ENCODE results near the gene ECM1.

ECM1 gene

DNA sequence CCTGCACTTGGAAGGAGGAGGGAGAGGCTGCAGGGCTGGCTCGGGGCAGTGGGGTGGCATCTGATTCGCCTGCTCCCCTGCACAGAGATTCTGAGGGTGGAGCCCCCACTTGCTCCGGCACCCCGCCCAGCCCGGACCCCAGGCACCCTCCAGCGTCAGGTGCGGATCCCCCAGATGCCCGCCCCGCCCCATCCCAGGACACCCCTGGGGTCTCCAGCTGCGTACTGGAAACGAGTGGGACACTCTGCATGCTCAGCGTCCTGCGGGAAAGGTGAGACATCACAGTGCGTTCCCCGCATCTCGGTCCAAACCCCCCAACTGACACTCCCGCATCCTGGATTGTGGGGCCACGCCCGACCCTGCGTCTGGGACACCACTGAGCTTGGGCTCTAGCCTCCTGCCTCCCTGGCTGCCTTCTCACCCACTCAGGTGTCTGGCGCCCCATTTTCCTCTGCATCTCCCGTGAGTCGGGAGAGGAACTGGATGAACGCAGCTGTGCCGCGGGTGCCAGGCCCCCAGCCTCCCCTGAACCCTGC is 49.2 kb downstream of the ECM1 start:
- Histone ChIP-seq H3K27ac (no peak overlapping the region), H3K36me3 (ENCODE audit: insufficient read depth) (no peaks in the 10 kb centered on the region), H3K79me2 (ENCODE audit: insufficient read depth, low read depth) (0 out of 2 replicates have a peak, but pooled peaks cover 7% of the 10 kb centered on the region), H3K9ac (no peak overlapping the region), H3K4me2 (no peak overlapping the region), H3K4me1 (ENCODE audit: low read depth, poor library complexity, severe bottlenecking) (peaks cover 14% of the 10 kb centered on the region), H4K20me1 (ENCODE audit: insufficient read depth) (no peaks in the 10 kb centered on the region), H3K27me3 (ENCODE audit: insufficient read depth, low read depth) (no peaks in the 10 kb centered on the region; the same call in 1 of the 2 replicates), H2AFZ (ENCODE audit: low read depth) (no peak overlapping the region), H3K4me3 (IDR thresholded peaks at IDR 0.05; ENCODE audit: insufficient read depth, low read depth, low read length) (no peak overlapping the region)
- TF ChIP-seq, protein P1, sequence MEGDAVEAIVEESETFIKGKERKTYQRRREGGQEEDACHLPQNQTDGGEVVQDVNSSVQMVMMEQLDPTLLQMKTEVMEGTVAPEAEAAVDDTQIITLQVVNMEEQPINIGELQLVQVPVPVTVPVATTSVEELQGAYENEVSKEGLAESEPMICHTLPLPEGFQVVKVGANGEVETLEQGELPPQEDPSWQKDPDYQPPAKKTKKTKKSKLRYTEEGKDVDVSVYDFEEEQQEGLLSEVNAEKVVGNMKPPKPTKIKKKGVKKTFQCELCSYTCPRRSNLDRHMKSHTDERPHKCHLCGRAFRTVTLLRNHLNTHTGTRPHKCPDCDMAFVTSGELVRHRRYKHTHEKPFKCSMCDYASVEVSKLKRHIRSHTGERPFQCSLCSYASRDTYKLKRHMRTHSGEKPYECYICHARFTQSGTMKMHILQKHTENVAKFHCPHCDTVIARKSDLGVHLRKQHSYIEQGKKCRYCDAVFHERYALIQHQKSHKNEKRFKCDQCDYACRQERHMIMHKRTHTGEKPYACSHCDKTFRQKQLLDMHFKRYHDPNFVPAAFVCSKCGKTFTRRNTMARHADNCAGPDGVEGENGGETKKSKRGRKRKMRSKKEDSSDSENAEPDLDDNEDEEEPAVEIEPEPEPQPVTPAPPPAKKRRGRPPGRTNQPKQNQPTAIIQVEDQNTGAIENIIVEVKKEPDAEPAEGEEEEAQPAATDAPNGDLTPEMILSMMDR (conservative IDR thresholded peaks at IDR 0.05; ENCODE audit: low read depth, low read length): no peak

DNA sequence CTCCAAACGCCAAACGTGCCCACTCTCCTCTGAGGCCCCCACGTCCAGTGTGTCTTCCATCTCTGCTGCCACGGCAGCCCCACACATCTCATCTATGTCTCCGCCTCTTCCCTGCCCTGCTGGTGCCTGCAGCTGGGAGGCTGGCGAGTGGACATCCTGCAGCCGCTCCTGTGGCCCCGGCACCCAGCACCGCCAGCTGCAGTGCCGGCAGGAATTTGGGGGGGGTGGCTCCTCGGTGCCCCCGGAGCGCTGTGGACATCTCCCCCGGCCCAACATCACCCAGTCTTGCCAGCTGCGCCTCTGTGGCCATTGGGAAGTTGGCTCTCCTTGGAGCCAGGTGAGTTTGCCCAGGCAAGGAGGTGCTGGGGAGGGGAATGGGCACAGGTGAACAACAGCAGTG is 49.9 kb downstream of the ECM1 start:
- no peak overlapping the region for H3K9ac ChIP-seq
- no peaks in the 10 kb centered on the region for H4K20me1 ChIP-seq (ENCODE audit: insufficient read depth)
- H3K4me2 ChIP-seq: no peak overlapping the region
- no peak overlapping the region for H3K27ac ChIP-seq
- no peak overlapping the region for H2AFZ ChIP-seq (ENCODE audit: low read depth)
- H3K27me3 ChIP-seq (ENCODE audit: insufficient read depth, low read depth): no peaks in the 10 kb centered on the region
- H3K36me3 ChIP-seq (ENCODE audit: insufficient read depth): no peaks in the 10 kb centered on the region
- no peak overlapping the region for H3K4me3 ChIP-seq (IDR thresholded peaks at IDR 0.05; ENCODE audit: insufficient read depth, low read depth, low read length)
- H3K4me1 ChIP-seq (ENCODE audit: low read depth, poor library complexity, severe bottlenecking): peaks cover 19% of the 10 kb centered on the region
- 0 out of 2 replicates have a peak, but pooled peaks cover 7% of the 10 kb centered on the region for H3K79me2 ChIP-seq (ENCODE audit: insufficient read depth, low read depth)
- TF ChIP-seq, protein P1 (conservative IDR thresholded peaks at IDR 0.05; ENCODE audit: low read depth, low read length): no peak

DNA sequence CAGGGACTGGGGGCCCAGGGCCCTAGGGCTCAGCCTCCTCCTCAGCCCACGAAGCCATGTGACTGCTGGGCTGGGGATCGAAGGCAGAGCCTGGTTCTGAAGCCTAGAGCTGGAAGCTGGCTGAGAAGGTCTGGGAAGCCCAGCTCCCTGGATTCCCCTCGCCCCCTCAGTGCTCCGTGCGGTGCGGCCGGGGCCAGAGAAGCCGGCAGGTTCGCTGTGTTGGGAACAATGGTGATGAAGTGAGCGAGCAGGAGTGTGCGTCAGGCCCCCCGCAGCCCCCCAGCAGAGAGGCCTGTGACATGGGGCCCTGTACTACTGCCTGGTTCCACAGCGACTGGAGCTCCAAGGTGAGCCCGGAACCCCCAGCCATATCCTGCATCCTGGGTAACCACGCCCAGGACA is 50.4 kb downstream of the ECM1 start:
- H3K27ac ChIP-seq: no peak overlapping the region
- no peak overlapping the region for H2AFZ ChIP-seq (ENCODE audit: low read depth)
- H3K4me1 ChIP-seq (ENCODE audit: low read depth, poor library complexity, severe bottlenecking): peaks cover 24% of the 10 kb centered on the region
- H3K9ac ChIP-seq: no peak overlapping the region
- H4K20me1 ChIP-seq (ENCODE audit: insufficient read depth): no peaks in the 10 kb centered on the region
- no peaks in the 10 kb centered on the region for H3K36me3 ChIP-seq (ENCODE audit: insufficient read depth)
- H3K4me3 ChIP-seq (IDR thresholded peaks at IDR 0.05; ENCODE audit: insufficient read depth, low read depth, low read length): no peak overlapping the region
- TF ChIP-seq, protein P1 (conservative IDR thresholded peaks at IDR 0.05; ENCODE audit: low read depth, low read length): no peak
- no peaks in the 10 kb centered on the region for H3K27me3 ChIP-seq (ENCODE audit: insufficient read depth, low read depth)
- no peak overlapping the region for H3K4me2 ChIP-seq
- 0 out of 2 replicates have a peak, but pooled peaks cover 7% of the 10 kb centered on the region for H3K79me2 ChIP-seq (ENCODE audit: insufficient read depth, low read depth)

DNA sequence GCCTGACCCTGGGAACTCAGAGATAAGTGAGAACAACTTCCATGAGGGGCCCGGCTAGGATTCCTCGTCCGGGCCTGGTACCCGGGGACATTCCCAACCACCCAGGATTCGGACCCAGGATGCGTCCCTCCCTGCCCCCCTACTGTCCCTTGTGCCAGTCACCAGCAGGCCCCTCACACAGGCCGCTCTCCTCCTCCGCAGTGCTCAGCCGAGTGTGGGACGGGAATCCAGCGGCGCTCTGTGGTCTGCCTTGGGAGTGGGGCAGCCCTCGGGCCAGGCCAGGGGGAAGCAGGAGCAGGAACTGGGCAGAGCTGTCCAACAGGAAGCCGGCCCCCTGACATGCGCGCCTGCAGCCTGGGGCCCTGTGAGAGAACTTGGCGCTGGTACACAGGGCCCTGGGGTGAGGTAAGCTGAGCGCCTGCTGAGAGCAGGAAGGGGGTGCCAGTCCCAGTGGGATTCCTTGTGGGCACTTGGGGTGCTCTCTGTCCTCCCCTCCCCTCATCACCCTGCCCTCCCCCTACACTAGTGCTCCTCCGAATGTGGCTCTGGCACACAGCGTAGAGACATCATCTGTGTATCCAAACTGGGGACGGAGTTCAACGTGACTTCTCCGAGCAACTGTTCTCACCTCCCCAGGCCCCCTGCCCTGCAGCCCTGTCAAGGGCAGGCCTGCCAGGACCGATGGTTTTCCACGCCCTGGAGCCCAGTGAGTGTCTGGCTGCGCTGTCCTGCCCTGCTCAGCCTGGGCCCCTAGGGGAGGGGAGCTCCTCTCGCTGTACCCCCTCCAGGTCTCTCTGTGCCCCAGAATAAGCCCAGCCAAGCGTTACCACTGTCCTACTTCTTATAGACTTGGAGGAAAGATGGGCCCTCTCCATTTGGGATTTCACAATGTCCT is 51.1 kb downstream of the ECM1 start:
- Histone ChIP-seq H3K27me3 (ENCODE audit: insufficient read depth, low read depth) (no peaks in the 10 kb centered on the region), H3K9ac (no peak overlapping the region; the same call in 1 of the 2 replicates), H3K27ac (no peak overlapping the region), H2AFZ (ENCODE audit: low read depth) (no peak overlapping the region), H3K4me2 (no peak overlapping the region), H3K4me3 (IDR thresholded peaks at IDR 0.05; ENCODE audit: insufficient read depth, low read depth, low read length) (no peak overlapping the region), H4K20me1 (ENCODE audit: insufficient read depth) (no peaks in the 10 kb centered on the region), H3K79me2 (ENCODE audit: insufficient read depth, low read depth) (0 out of 2 replicates have a peak, but pooled peaks cover 7% of the 10 kb centered on the region), H3K36me3 (ENCODE audit: insufficient read depth) (no peaks in the 10 kb centered on the region), H3K4me1 (ENCODE audit: low read depth, poor library complexity, severe bottlenecking) (peaks cover 31% of the 10 kb centered on the region)
- TF ChIP-seq, protein P1 (conservative IDR thresholded peaks at IDR 0.05; ENCODE audit: low read depth, low read length): no peak
